DMS 273 (cell line): ENCODE measurements around the gene PSORS1C2.

ENCODE experiments used
- DNase-seq: peaks from one replicate; lab custom pipeline; 2025; ENCODE audit not compliant: unreplicated experiment; lab: John Stamatoyannopoulos, UW

The PSORS1C2 gene

DNA sequence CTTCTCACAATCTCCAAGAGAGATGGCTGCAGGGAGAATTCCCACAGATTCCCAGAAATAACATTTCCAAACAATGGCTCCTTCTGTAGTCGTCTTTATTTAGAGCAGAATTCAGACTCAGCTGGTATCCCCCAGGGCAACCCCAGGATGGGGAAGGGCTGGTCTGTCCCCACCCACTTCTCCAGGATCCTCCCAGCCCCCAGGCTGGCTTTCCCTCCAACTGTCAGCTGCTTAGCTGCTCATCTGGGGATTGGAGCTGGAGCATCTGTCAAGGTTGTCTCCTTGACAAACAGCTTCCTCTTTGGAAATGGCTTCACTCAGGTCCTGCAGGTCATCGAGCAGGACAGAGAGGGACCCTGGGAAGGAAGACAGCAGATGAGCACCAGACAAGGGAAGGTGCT, 3.5 kb upstream of the PSORS1C2 start:
- peak; percentile 14 for DNase-seq

GRCh38 chr6:31140643-31141042, 1.8 kb upstream of the PSORS1C2 start:
- no peak for DNase-seq

DNA sequence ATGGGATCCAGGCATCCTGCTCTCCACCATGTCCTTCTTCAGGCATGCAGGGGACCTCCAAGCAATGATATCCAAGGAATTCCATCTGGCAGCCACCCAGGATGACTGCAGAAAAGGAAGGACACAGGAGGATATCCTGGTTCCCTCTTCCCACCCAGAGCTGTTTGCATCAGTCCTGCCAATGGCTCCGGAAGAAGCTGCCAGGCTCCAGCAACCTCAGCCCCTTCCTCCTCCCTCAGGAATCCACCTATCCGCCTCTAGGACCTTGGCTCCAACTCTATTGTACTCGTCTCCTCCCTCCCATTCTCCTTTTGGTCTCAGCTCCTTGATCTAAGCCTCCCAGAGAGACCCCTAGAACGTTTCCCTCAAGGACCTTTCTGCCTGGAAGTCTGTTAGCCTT, 733 bp upstream of the PSORS1C2 start:
- no peak for DNase-seq

- DNase-seq: no peak
Measured at GRCh38 chr6:31135710-31136109, 3.2 kb downstream of the PSORS1C2 start.

GRCh38 chr6:31132806-31133205, 6.1 kb downstream of the PSORS1C2 start:
- no peak for DNase-seq

- no peak for DNase-seq
Measured at GRCh38 chr6:31131595-31131994, 7.3 kb downstream of the PSORS1C2 start.

DNA sequence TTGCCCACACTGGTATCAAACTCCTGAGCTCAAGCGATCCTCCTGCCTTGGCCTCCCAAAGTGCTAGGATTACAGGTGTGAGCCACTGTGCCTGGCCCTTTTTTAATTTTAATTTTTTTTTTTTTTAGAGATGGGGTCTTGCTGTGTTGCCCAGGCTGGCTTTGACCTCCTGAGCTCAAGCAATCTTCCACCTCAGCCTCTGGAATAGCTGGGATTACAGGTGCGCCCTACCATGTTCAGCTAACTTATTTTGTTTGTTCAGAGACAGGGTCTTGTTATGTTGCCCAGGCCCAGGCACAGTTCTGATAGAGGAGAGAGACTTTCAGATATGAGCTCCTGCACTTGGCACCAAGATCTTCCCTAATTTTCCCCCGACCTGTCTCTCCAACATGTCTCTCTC, 8.1 kb downstream of the PSORS1C2 start:
- no peak for DNase-seq

DNA sequence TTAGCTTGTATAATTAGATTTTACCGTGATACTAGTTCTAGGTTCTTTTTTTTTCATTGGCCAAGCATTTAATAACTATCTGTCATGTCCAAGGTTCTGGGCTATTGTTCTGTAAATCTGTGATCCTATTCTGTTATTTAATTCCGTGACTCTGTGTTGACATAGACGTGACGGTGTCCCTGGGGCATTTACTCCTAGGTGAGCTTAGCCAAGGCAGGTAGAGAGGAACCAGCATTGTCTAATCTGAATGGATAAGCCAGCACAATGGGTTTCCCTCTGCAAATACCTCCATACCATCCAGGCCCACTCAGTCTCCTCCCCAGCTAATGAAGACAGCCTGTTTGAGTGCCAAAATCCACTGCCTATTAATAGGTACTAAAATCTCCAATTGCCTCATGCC, 9.7 kb downstream of the PSORS1C2 start:
- no peak for DNase-seq

- peak; percentile 73 for DNase-seq
Measured at GRCh38 chr6:31128093-31128676, 10.7 kb downstream of the PSORS1C2 start.

DNA sequence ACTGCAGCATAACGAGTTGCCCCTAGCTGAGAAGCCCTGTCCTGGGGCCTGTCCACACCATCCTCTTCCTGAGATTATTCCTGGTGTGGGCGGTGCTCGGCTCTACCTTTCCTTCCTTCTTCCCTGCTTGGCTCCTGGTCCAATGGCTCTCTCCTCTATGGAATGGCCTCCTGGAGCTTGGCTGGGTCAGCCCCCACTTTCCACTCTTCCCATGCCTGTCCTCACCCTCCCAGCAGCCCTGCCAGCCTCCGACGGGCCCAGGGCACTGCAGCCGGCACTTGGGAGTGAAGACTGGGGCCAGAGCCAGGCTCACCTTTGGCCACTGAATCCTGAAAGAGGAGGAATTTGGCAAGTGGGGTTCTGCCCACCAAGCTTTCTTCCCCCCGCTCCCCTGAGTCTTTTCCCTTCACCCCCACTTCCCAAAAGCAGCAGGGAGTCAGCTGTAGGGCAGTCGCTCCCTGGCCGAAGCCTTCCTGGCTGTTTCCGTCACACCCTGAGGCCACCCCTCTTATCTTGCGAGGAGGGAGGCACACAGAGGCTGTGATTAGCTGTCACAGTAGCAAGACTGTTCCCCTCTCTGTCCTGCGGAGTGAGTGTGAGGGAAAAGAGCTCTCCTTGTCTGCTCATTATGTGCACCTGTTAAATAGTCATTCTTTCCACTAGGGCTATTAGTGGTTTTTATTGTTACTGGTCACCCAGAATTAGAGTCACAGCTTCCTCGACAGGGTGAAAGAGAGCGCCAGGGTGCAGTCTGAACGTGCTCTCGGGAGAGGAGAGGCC, 12.3 kb downstream of the PSORS1C2 start:
- DNase-seq: no peak

- no peak for DNase-seq
Measured at GRCh38 chr6:31125586-31126363, 13.1 kb downstream of the PSORS1C2 start.

GRCh38 chr6:31125162-31125561, 13.7 kb downstream of the PSORS1C2 start:
- no peak for DNase-seq

GRCh38 chr6:31122791-31123706, 15.8 kb downstream of the PSORS1C2 start:
- DNase-seq: peak; percentile 51

DNA sequence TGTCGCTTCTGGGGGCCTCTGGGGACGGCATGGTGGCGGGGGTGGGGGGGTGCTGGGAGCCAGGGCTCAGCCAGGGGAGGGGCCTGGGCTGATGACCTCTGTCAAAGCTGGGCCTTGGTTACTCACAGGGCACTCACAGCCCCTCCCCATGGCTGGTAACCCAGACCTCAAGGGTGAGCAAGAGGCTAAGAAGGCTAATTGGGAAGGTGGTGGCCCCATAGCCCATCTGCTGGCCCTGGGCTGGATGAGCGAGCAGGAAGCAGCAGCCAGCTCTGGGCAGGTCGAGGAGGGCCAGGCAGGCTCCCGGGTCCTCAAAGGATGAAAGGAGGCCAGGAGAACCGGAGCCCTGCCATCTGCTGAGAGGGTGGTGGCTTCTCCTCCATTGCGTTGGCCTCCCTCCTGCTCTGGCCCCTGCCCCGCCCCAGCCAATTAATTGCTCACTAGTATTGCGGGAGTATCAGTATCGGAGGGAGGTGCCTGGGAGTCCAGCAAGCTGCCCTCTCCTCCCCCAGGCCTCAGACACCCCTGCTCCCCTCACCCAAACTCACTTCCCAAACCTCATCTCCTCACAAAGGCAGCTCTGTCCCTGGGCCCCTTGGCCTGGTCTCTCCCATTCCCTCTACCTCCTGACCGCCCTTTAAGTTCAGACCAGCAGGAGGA, 17.6 kb downstream of the PSORS1C2 start:
- DNase-seq: no peak

DNA sequence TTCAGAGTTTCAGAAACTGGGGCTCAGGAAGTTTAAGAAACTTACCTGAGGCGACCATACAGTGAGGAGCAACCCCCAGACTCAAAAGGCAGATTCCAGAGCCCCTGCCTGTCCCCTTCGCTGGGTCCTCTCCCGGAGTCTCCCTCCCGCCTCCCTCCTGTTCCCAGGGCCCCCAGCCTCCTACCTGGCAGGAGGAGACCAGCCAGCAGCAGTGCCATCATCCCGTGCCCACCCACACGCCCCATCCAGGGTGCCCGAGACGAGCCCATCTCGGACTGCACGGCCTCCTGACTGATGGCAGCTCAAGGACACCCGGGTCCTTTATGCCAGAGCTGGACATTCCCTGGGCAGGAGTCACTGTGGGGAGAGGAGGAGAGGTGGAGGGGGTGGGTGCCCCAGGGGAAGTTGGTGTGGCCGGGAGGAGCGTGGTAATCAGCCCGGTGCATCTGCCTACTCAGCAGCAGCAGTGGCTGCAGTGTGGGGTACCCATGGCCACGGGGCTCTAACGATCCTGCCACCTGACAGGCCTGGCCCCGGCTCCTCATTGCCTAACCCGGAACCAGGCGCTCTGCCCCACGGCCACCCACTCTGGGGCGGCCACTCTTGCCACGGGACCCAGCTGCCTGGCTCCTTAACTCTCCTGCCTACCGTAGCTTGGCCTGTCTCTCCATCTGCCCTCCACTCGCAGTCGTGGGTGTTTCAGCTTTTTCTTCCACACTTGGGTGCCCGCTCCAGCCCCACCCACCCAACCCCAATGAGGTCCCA, 18.5 kb downstream of the PSORS1C2 start, which contains the start of gene CDSN:
TSS of gene CDSN (minus strand) at position 296 of the 765 bp plus-strand sequence. CDS start at position 269, 27 bp downstream.
- no peak for DNase-seq

- DNase-seq: no peak
Measured at GRCh38 chr6:31118178-31118577, 20.7 kb downstream of the PSORS1C2 start.

GRCh38 chr6:31116661-31117385, 22.0 kb downstream of the PSORS1C2 start:
- no peak for DNase-seq

- no peak for DNase-seq
Measured at GRCh38 chr6:31115941-31116560, 22.8 kb downstream of the PSORS1C2 start.
